Activated T-helper 1 cell treated with Interleukin-2 at 50 U/mL for 16 hours (primary cell): ENCODE data around the gene PTK6.
"Not testable (repeated sequence)": the region's sequence is repeated elsewhere in the genome, so short reads cannot be mapped to it uniquely, and the experiment has no call there.

Experiments used
- DNase-seq: peaks from one replicate; pipeline ENCODE4 v3.0.0-alpha.2; 2020; ENCODE audit warnings: low read depth

PTK6 gene

GRCh38 chr20:63494084-63494419, 43.1 kb downstream of the PTK6 start:
- no peak for DNase-seq

GRCh38 chr20:63493563-63494020, 43.6 kb downstream of the PTK6 start:
- DNase-seq: no peak

- no peak for DNase-seq
These were observed 44.2 kb downstream of the PTK6 start for GRCh38 chr20:63492982-63493381.

GRCh38 chr20:63492518-63492917, 44.7 kb downstream of the PTK6 start:
- no peak for DNase-seq

GRCh38 chr20:63491635-63492230, 45.4 kb downstream of the PTK6 start:
- no peak for DNase-seq

- DNase-seq: no peak
These were observed 46.1 kb downstream of the PTK6 start for GRCh38 chr20:63491078-63491477.

GRCh38 chr20:63490416-63490815, 46.8 kb downstream of the PTK6 start:
- DNase-seq: no peak

GRCh38 chr20:63488315-63489251, 48.6 kb downstream of the PTK6 start:
- no peak for DNase-seq

GRCh38 chr20:63487781-63488241, 49.4 kb downstream of the PTK6 start:
- DNase-seq: no peak

- no peak for DNase-seq
These were observed 49.9 kb downstream of the PTK6 start for GRCh38 chr20:63487116-63487764.

- no peak for DNase-seq
These were observed 50.8 kb downstream of the PTK6 start for GRCh38 chr20:63486300-63486855.

GRCh38 chr20:63484651-63485403, 52.3 kb downstream of the PTK6 start:
- no peak for DNase-seq

GRCh38 chr20:63484236-63484635, 52.9 kb downstream of the PTK6 start:
- no peak for DNase-seq

- no peak for DNase-seq
These were observed 53.3 kb downstream of the PTK6 start for GRCh38 chr20:63483834-63484233.

- no peak for DNase-seq
These were observed 55.1 kb downstream of the PTK6 start for GRCh38 chr20:63482021-63482587.

- DNase-seq: no peak
These were observed 55.7 kb downstream of the PTK6 start for GRCh38 chr20:63481503-63481902.

- not testable (repeated sequence) for DNase-seq
These were observed 57.3 kb downstream of the PTK6 start for GRCh38 chr20:63479695-63480419.

GRCh38 chr20:63478346-63479302, 58.6 kb downstream of the PTK6 start:
- DNase-seq: no peak
